ENCODE measurements around the gene SNF8. TPM values are rescaled to one million over a fixed set of nuclear protein-coding genes. Genes with fewer than 3 reads are reported as not detected.

Gene SNF8
- total and polyA plus RNA-seq, 4 donors = 38.0 to 152 (median 112) TPM

GRCh38 chr17:48909783-48910182, 34.9 kb downstream of the SNF8 start:
- DNase-seq (no peak), ATAC-seq (ENCODE audit: insufficient read depth, low FRiP score) (no peak)
- no peaks in the 10 kb centered on the region for H3K9me3 ChIP-seq (ENCODE audit: control insufficient read depth in 4 of 4, insufficient read depth in 3 of 4, low read length in 3 of 4)
- no peak overlapping the region for H3K27ac ChIP-seq (ENCODE audit: low read depth in 1 of 2, low read length in 1 of 2)
- peak overlapping the region in 1 of 2 donors; percentile 80 for H3K9ac ChIP-seq (ENCODE audit: insufficient read depth in 1 of 2, low read length in 2 of 2)
- H3K36me3 ChIP-seq (ENCODE audit: control insufficient read depth in 4 of 4, insufficient read depth in 4 of 4, low read length in 4 of 4) = peaks cover 10 to 16% (median 14%) of the 10 kb centered on the region in 4 donors
- WGBS, 2 donors = 53 to 76% methylated on average over 4 of the region's 4 CpGs
- no peak overlapping the region for H3K4me3 ChIP-seq
- H3K27me3 ChIP-seq (ENCODE audit: control insufficient read depth in 3 of 3, insufficient read depth in 3 of 3, low read length in 2 of 3) = no peaks in the 10 kb centered on the region
- no peak for TF ChIP-seq CTCF (IDR thresholded peaks at IDR 0.05; ENCODE audit: control extremely low read depth, extremely low read depth)
- H3K4me1 ChIP-seq (ENCODE audit: control insufficient read depth in 5 of 5, insufficient read depth in 5 of 5, low read length in 5 of 5) = peaks cover 0 to 23% (median 9%) of the 10 kb centered on the region in 5 donors

- Histone ChIP-seq H3K27me3 (ENCODE audit: control insufficient read depth in 3 of 3, insufficient read depth in 3 of 3, low read length in 2 of 3) (no peaks in the 10 kb centered on the region), H3K36me3 (ENCODE audit: control insufficient read depth in 4 of 4, insufficient read depth in 4 of 4, low read length in 4 of 4) (peaks cover 10 to 16% (median 13%) of the 10 kb centered on the region in 4 donors), H3K4me1 (ENCODE audit: control insufficient read depth in 5 of 5, insufficient read depth in 5 of 5, low read length in 5 of 5) (peaks cover 0 to 22% (median 9%) of the 10 kb centered on the region in 5 donors), H3K4me3 (peak overlapping the region; percentile 81), H3K27ac (ENCODE audit: low read depth in 1 of 2, low read length in 1 of 2) (peak overlapping the region; percentile 92 to 96), H3K9ac (ENCODE audit: insufficient read depth in 1 of 2, low read length in 2 of 2) (peak overlapping the region; percentile 26 to 80), H3K9me3 (ENCODE audit: control insufficient read depth in 4 of 4, insufficient read depth in 3 of 4, low read length in 3 of 4) (no peaks in the 10 kb centered on the region)
- no peak for TF ChIP-seq CTCF (IDR thresholded peaks at IDR 0.05; ENCODE audit: control extremely low read depth, extremely low read depth)
- DNase-seq (peak; percentile 94 to 97 (median 96)), ATAC-seq (ENCODE audit: insufficient read depth, low FRiP score) (peak; percentile 53)
- 2 to 3% methylated on average over 33 to 36 of the region's 36 CpGs for WGBS, 2 donors
These were observed 35.7 kb downstream of the SNF8 start for GRCh38 chr17:48908853-48909394.

- Histone ChIP-seq H3K9me3 (ENCODE audit: control insufficient read depth in 4 of 4, insufficient read depth in 3 of 4, low read length in 3 of 4) (no peaks in the 10 kb centered on the region), H3K27me3 (ENCODE audit: control insufficient read depth in 3 of 3, insufficient read depth in 3 of 3, low read length in 2 of 3) (no peaks in the 10 kb centered on the region), H3K4me3 (peak within 1 kb of the TSS; percentile 81), H3K4me1 (ENCODE audit: control insufficient read depth in 5 of 5, insufficient read depth in 5 of 5, low read length in 5 of 5) (peaks cover 0 to 18% (median 9%) of the 10 kb centered on the region in 5 donors), H3K9ac (ENCODE audit: insufficient read depth in 1 of 2, low read length in 2 of 2) (peak within 1 kb of the TSS; percentile 69 to 87), H3K27ac (ENCODE audit: low read depth in 1 of 2, low read length in 1 of 2) (peak within 1 kb of the TSS; percentile 92 to 96), H3K36me3 (ENCODE audit: control insufficient read depth in 4 of 4, insufficient read depth in 4 of 4, low read length in 4 of 4) (peaks cover 5 to 14% (median 11%) of the 10 kb centered on the region in 4 donors)
- ATAC-seq (ENCODE audit: insufficient read depth, low FRiP score) (peak; percentile 95), DNase-seq (peak; percentile 97 to 98 (median 97))
- TF ChIP-seq CTCF (IDR thresholded peaks at IDR 0.05; ENCODE audit: control extremely low read depth, extremely low read depth) = no peak
- 0 to 1% methylated on average over 39 to 81 of the region's 81 CpGs for WGBS, 2 donors
These were observed 36.4 kb downstream of the SNF8 start, which contains the start of gene UBE2Z for GRCh38 chr17:48908047-48908843. Gene UBE2Z (plus strand): TSS chr17:48908407. CDS start chr17:48908504, 97 bp downstream.
